Ovary (tissue), 9 donors: ENCODE data around the gene ISCA2. TPM values are rescaled to one million over a fixed set of nuclear protein-coding genes. Genes with fewer than 3 reads are reported as not detected.

Experiments used
- DNase-seq, 5 donors: peaks; one replicate each; pipeline ENCODE4 v3.0.0-alpha.2; 2019 to 2020
- H3K27ac ChIP-seq, 2 donors: fragments of 200-600 bp; one replicate each; pipeline versions ENCODE4 v1.5.1 to v1.8.0; 2019 to 2022
- H3K27me3 ChIP-seq: fragments of 200-600 bp; one replicate; pipeline ENCODE4 v1.8.0; 2022
- H3K36me3 ChIP-seq: fragments of 200-600 bp; sonication (generic); one replicate; pipeline ENCODE4 v1.5.1; 2019
- H3K4me1 ChIP-seq: one replicate; pipeline ENCODE4 v1.8.1; 2013; ENCODE audit warnings: mild to moderate bottlenecking, moderate library complexity; ENCODE audit not compliant: insufficient read depth
- H3K4me3 ChIP-seq: fragments of 200-600 bp; sonication (generic); one replicate; pipeline ENCODE4 v1.5.1; 2017
- H3K9me3 ChIP-seq, 2 donors: fragments of 200-600 bp in 1 of 2; sonication (generic) in 1 of 2; one replicate each; pipeline versions ENCODE4 v1.5.1 to v1.8.1; 2013 to 2019; ENCODE audit warnings: mild to moderate bottlenecking in 1 of 2, moderate library complexity in 1 of 2
- CTCF ChIP-seq, 3 donors: fragments of 450-650 bp in 2 of 3; fragments of 200-600 bp in 1 of 3; IDR thresholded peaks; one replicate each; pipeline versions ENCODE4 v1.5.1 to v1.8.0; 2016 to 2022; ENCODE audit warnings: antibody characterized with exemption in 3 of 3, mild to moderate bottlenecking in 1 of 3
- EP300 ChIP-seq: sonication (generic); formaldehyde crosslinking; IDR thresholded peaks from one replicate; pipeline ENCODE4 v1.6.1; 2017; ENCODE audit warnings: antibody characterized with exemption
- POLR2A ChIP-seq: fragments of 450-650 bp; IDR thresholded peaks from one replicate; pipeline ENCODE4 v1.6.1; 2017; ENCODE audit warnings: antibody characterized with exemption, mild to moderate bottlenecking, moderate library complexity
- WGBS, 3 donors: extraction: QIAGEN DNeasy Blood & Tissue Kit in 1 of 3; methylation state at CpG; one replicate each; pipeline versions ENCODE4 v1.1.5 to v1.1.7; 2013 to 2017; 5-methylcytosine and 5-hydroxymethylcytosine counted together
- intact Hi-C, 4 donors: fragments of 100-400 bp; cut with DNase I; formaldehyde crosslinking; loops; one replicate each; pipeline versions ENCODE4 v1.11.0 to v1.15.1; 2022 to 2023
- polyA plus RNA-seq, 2 donors: library from polyadenylated mRNA; stranded (reverse); fragments of 200-250 nt in 1 of 2; fragments of 350-450 nt in 1 of 2; fragmentation: Illumina TruSeq in 1 of 2; extraction: RNeasy Lipid Tissue Mini Kit (QIAGEN cat#74804) in 1 of 2; gene quantifications; one replicate each; pipeline ENCODE4 v1.2.3, GENCODE V29; 2013 to 2014
- total RNA-seq, 7 donors: library from RNA; depleted of rRNA in 2 of 7; stranded (reverse); fragments of >200 nt in 2 of 7; fragmentation: NEBNext Ultra II Directional in 3 of 7; extraction: Animal tissue kit (Norgen Biotek cat#: 25700) in 3 of 7; gene quantifications; one replicate each; pipeline versions ENCODE4 v1.1.0 to v1.2.4, GENCODE V29; 2016 to 2023
- donor health status: DM: no; HTN: no; CAD: no; lungs with moderate emphysema.
- donor health status: DM: no; HTN: no; CAD: no.
- donor health status: Bipolar disorder and iron deficiency.
- donor health status: DM: yes; HTN: yes; CAD: no.
- donor health status: DM: no; HTN: no; CAD: no.
- donor health status: DM: yes; HTN: yes; CAD: no.

Gene ISCA2
- total and polyA plus RNA-seq, 9 donors: 11.7 to 47.4 (median 26.9) TPM

DNA sequence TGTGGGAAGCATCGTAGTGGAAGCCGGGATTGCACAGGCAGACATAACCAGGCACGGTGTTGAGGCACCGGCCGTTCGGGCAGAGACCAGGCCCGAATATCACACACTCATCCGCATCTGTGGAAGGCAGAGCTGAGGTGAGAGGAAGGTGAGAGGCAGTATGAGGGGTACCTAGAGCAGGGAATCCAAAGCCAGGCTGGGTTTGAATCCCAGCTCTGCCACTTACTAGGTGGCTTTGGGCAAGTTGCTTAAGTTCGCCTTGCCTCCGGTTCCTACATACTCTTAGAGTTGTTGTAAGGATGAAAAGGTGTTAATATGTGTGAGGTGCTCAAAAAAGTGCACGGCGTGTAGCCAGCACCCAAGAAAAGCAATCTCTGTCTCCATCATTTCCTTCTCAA lies 10.4 kb downstream of the ISCA2 start:
- intact Hi-C loops: loop anchor here in 3 of 4 donors (2.0 to 10.0 kb wide), 3 partner anchors 101 to 211 kb away; partner anchors contain the start of genes LTBP2 (in 2 of the 3), AREL1 (in 1 of the 3) and FCF1 (in 1 of the 3)
- WGBS, 3 donors: 89 to 93% (median 91%) methylated on average over 12 of the region's 12 CpGs
- Histone ChIP-seq H3K4me3 (no peak overlapping the region), H3K9me3 (no peaks in the 10 kb centered on the region), H3K36me3 (no peaks in the 10 kb centered on the region), H3K27me3 (no peaks in the 10 kb centered on the region), H3K4me1 (peaks cover 3% of the 10 kb centered on the region), H3K27ac (no peak overlapping the region)
- TF ChIP-seq CTCF (IDR thresholded peaks at IDR 0.05) (no peak), POLR2A (no peak), EP300 (no peak)
- no peak for DNase-seq

DNA sequence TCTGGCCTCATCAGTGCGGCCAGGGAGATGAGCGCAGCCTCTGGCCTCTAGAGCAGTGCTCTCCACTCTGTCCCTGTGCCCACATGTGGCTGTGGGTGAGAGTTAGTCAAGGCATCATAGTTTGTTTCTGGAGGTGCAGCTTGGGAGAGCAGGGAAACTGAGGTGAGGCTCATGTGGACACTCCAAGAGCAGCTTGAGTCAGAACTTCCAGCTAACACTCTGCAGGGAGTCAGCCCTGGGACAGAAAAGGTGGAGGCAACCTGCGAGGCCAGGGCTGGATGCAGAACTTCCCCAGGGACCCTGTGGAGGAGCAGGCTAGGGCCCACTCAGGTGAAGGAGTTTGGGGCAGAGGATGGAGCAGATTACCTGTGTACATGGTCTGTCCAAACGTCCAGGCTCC lies 10.8 kb downstream of the ISCA2 start:
- DNase-seq: no peak
- Histone ChIP-seq H3K27me3 (no peaks in the 10 kb centered on the region), H3K27ac (no peak overlapping the region), H3K9me3 (no peaks in the 10 kb centered on the region), H3K4me1 (peaks cover 3% of the 10 kb centered on the region), H3K4me3 (no peak overlapping the region), H3K36me3 (no peaks in the 10 kb centered on the region)
- 85 to 92% (median 91%) methylated on average over 4 of the region's 4 CpGs for WGBS, 3 donors
- intact Hi-C loops: loop anchor here in 2 of 4 donors (5.0 to 10.0 kb wide), 2 partner anchors 108 to 210 kb away; partner anchors contain the start of genes LTBP2 (in 2 of the 2), AREL1 (in 1 of the 2) and FCF1 (in 1 of the 2)
- no peak for TF ChIP-seq POLR2A
- no peak for TF ChIP-seq EP300
- TF ChIP-seq CTCF (IDR thresholded peaks at IDR 0.05): no peak

- no peak for DNase-seq
- TF ChIP-seq EP300 (no peak), POLR2A (no peak), CTCF (IDR thresholded peaks at IDR 0.05) (no peak)
- no peak overlapping the region for H3K27ac ChIP-seq
- H3K36me3 ChIP-seq: no peaks in the 10 kb centered on the region
- H3K4me3 ChIP-seq: no peak overlapping the region
- H3K4me1 ChIP-seq: peaks cover 3% of the 10 kb centered on the region
- 89 to 90% (median 89%) methylated on average over 19 to 20 of the region's 20 CpGs for WGBS, 3 donors
- H3K27me3 ChIP-seq: no peaks in the 10 kb centered on the region
- H3K9me3 ChIP-seq: no peaks in the 10 kb centered on the region
- intact Hi-C loops: loop anchor here in 2 of 4 donors (5.0 to 10.0 kb wide), 2 partner anchors 107 to 210 kb away; partner anchors contain the start of genes LTBP2 (in 2 of the 2), AREL1 (in 1 of the 2) and FCF1 (in 1 of the 2)
Observed at GRCh38 chr14:74504874-74505720, 11.5 kb downstream of the ISCA2 start.

DNA sequence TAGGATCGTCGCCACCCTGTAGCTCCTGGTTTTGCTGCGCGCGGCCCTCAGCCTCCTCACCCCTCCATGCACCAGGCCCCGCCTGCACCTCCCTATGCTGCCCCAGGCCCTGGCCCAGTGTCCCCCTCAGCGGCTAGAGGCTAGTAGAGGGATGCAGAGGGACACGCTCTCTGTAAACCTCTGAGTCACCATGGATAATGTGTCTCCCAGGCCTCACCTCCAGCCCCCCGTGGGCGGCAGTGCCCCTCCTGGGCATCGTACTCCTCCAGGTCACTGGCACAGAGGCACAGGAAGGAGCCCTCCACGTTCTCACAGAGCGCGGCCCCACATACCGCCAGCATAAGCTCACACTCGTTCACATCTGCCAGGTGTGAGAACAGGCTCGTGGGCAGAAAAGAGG lies 12.3 kb downstream of the ISCA2 start:
- 82 to 84% (median 83%) methylated on average over 17 of the region's 17 CpGs for WGBS, 3 donors
- no peaks in the 10 kb centered on the region for H3K27me3 ChIP-seq
- DNase-seq: peak in 1 of 5 donors; percentile 16
- TF ChIP-seq POLR2A (no peak), EP300 (no peak), CTCF (IDR thresholded peaks at IDR 0.05) (no peak)
- peaks cover 3% of the 10 kb centered on the region for H3K4me1 ChIP-seq
- intact Hi-C loops: loop anchor here in 1 of 4 donors (10.0 kb wide), 1 partner anchor 209 kb away; the partner anchor contains the start of genes AREL1 and FCF1
- no peaks in the 10 kb centered on the region for H3K9me3 ChIP-seq
- no peak overlapping the region for H3K4me3 ChIP-seq
- H3K36me3 ChIP-seq: no peaks in the 10 kb centered on the region
- no peak overlapping the region for H3K27ac ChIP-seq
